ENCODE data around the gene LGALS9.
"Not testable (repeated sequence)": the region's sequence is repeated elsewhere in the genome, so short reads cannot be mapped to it uniquely, and the experiment has no call there.

LGALS9 gene

DNA sequence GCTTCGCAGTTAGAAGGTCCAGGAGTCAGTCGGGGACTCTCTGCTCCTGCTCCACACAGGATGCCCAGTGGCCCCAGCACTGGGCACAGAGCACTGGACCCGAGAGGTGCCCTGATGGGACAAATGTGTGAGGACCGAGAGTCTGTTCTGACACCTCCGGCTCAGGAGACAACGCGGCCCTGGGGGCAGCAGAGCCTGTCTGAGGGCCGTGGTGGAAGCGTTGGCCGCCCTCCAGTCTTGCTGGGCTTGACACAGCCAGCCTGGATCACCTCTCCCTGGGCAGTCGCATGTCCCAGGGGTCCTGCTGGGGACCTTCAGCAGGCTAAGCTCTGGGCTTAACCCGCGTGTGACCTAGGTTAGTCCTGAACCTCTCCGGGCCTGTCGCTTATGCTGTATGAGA lies 23.1 kb downstream of the LGALS9 start:
- no peaks in the 10 kb centered on the region for H3K4me1 ChIP-seq (ENCODE audit: control insufficient read depth, insufficient read depth, low read length, unreplicated experiment)
- no peaks in the 10 kb centered on the region for H3K79me2 ChIP-seq (ENCODE audit: control insufficient read depth, insufficient read depth, low read length, unreplicated experiment)
- H3K4me3 ChIP-seq (ENCODE audit: low read depth, low read length) = no peak overlapping the region
- H3K36me3 ChIP-seq (ENCODE audit: insufficient read depth, low read length) = no peaks in the 10 kb centered on the region
- no peak overlapping the region for H2AFZ ChIP-seq (ENCODE audit: low read length, unreplicated experiment)
- H3K27ac ChIP-seq (ENCODE audit: low read depth, low read length) = no peak overlapping the region
- H3K27me3 ChIP-seq (ENCODE audit: insufficient read depth, low read length) = peaks cover 2% of the 10 kb centered on the region; the same call in 1 of the 2 replicates

- no peaks in the 10 kb centered on the region for H3K4me1 ChIP-seq (ENCODE audit: control insufficient read depth, insufficient read depth, low read length, unreplicated experiment)
- peaks cover 2% of the 10 kb centered on the region; the same call in 1 of the 2 replicates for H3K27me3 ChIP-seq (ENCODE audit: insufficient read depth, low read length)
- no peak overlapping the region for H3K4me3 ChIP-seq (ENCODE audit: low read depth, low read length)
- no peak overlapping the region for H2AFZ ChIP-seq (ENCODE audit: low read length, unreplicated experiment)
- no peaks in the 10 kb centered on the region for H3K36me3 ChIP-seq (ENCODE audit: insufficient read depth, low read length)
- H3K27ac ChIP-seq (ENCODE audit: low read depth, low read length) = no peak overlapping the region
- no peaks in the 10 kb centered on the region for H3K79me2 ChIP-seq (ENCODE audit: control insufficient read depth, insufficient read depth, low read length, unreplicated experiment)
Measured at GRCh38 chr17:27654654-27655524, 23.9 kb downstream of the LGALS9 start.

DNA sequence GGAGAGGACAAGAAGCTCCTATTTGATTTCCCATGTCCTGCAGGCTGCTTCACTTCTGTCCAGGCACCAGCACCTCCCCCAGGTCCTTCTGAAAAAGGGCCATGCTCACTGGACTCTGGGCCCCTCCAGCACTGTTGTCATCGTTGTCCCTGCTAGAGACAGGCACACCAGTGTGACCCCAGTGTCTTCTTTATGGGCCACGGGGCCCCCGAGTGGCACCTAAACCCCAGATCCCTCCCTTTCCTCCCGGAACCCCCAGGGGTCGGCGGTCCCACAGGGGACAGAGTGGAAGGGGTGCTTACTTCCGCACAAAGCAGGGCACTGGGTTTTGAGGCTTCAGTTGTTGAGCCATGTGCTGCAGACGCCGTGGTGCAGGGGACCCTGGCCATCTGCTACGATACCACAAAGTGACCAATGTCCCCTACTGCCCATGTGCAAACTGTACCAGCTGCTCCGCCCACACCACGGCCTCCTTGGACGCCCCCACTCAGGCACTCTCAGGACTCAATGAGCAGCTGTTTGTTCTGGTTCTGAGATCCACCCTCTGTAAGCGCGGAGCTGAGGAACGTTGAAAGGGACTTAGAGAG lies 24.6 kb downstream of the LGALS9 start:
- H3K4me3 ChIP-seq (ENCODE audit: low read depth, low read length); H3K27ac ChIP-seq (ENCODE audit: low read depth, low read length); H3K36me3 ChIP-seq (ENCODE audit: insufficient read depth, low read length); H3K4me1 ChIP-seq (ENCODE audit: control insufficient read depth, insufficient read depth, low read length, unreplicated experiment); H3K79me2 ChIP-seq (ENCODE audit: control insufficient read depth, insufficient read depth, low read length, unreplicated experiment); H3K27me3 ChIP-seq (ENCODE audit: insufficient read depth, low read length); H2AFZ ChIP-seq (ENCODE audit: low read length, unreplicated experiment): not testable (repeated sequence)

GRCh38 chr17:27656620-27657019 lies 25.6 kb downstream of the LGALS9 start:
- H2AFZ ChIP-seq (ENCODE audit: low read length, unreplicated experiment); H3K4me3 ChIP-seq (ENCODE audit: low read depth, low read length); H3K27me3 ChIP-seq (ENCODE audit: insufficient read depth, low read length); H3K36me3 ChIP-seq (ENCODE audit: insufficient read depth, low read length); H3K79me2 ChIP-seq (ENCODE audit: control insufficient read depth, insufficient read depth, low read length, unreplicated experiment); H3K27ac ChIP-seq (ENCODE audit: low read depth, low read length); H3K4me1 ChIP-seq (ENCODE audit: control insufficient read depth, insufficient read depth, low read length, unreplicated experiment): not testable (repeated sequence)

DNA sequence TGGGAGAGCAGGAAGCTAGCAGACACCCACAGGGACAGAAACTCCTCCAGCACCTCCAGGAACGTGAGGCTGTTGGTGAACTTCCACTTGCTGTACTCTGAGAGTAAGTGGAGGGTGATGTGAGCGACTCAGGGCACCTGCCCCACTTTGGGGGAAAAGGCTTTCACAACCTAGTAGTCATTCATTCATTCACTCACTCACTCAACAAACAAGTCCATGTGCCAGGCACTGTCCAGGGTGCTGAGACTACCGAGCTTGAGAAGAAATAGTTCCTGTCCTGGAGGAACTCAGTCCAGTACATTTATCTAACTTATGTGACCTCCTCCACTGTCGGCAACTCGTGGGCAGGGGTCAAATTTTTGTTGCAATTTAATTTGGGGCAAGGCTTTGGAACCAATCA lies 26.6 kb downstream of the LGALS9 start:
- H3K36me3 ChIP-seq (ENCODE audit: insufficient read depth, low read length) = no peaks in the 10 kb centered on the region
- no peaks in the 10 kb centered on the region for H3K4me1 ChIP-seq (ENCODE audit: control insufficient read depth, insufficient read depth, low read length, unreplicated experiment)
- H2AFZ ChIP-seq (ENCODE audit: low read length, unreplicated experiment) = no peak overlapping the region
- no peak overlapping the region for H3K27ac ChIP-seq (ENCODE audit: low read depth, low read length)
- H3K27me3 ChIP-seq (ENCODE audit: insufficient read depth, low read length) = peaks cover 14% of the 10 kb centered on the region
- no peaks in the 10 kb centered on the region for H3K79me2 ChIP-seq (ENCODE audit: control insufficient read depth, insufficient read depth, low read length, unreplicated experiment)
- no peak overlapping the region for H3K4me3 ChIP-seq (ENCODE audit: low read depth, low read length)

GRCh38 chr17:27659683-27660082 lies 28.7 kb downstream of the LGALS9 start:
- Histone ChIP-seq H3K4me3 (ENCODE audit: low read depth, low read length) (no peak overlapping the region), H3K4me1 (ENCODE audit: control insufficient read depth, insufficient read depth, low read length, unreplicated experiment) (no peaks in the 10 kb centered on the region), H2AFZ (ENCODE audit: low read length, unreplicated experiment) (no peak overlapping the region), H3K27ac (ENCODE audit: low read depth, low read length) (no peak overlapping the region), H3K27me3 (ENCODE audit: insufficient read depth, low read length) (peaks cover 28% of the 10 kb centered on the region), H3K79me2 (ENCODE audit: control insufficient read depth, insufficient read depth, low read length, unreplicated experiment) (no peaks in the 10 kb centered on the region), H3K36me3 (ENCODE audit: insufficient read depth, low read length) (no peaks in the 10 kb centered on the region)

GRCh38 chr17:27660436-27660835 lies 29.4 kb downstream of the LGALS9 start:
- Histone ChIP-seq H3K79me2 (ENCODE audit: control insufficient read depth, insufficient read depth, low read length, unreplicated experiment) (no peaks in the 10 kb centered on the region), H2AFZ (ENCODE audit: low read length, unreplicated experiment) (no peak overlapping the region), H3K27me3 (ENCODE audit: insufficient read depth, low read length) (peaks cover 28% of the 10 kb centered on the region), H3K36me3 (ENCODE audit: insufficient read depth, low read length) (no peaks in the 10 kb centered on the region), H3K27ac (ENCODE audit: low read depth, low read length) (no peak overlapping the region), H3K4me3 (ENCODE audit: low read depth, low read length) (no peak overlapping the region), H3K4me1 (ENCODE audit: control insufficient read depth, insufficient read depth, low read length, unreplicated experiment) (no peaks in the 10 kb centered on the region)

- H3K27ac ChIP-seq (ENCODE audit: low read depth, low read length) = no peak overlapping the region
Measured at GRCh38 chr17:27663936-27664605, 33.1 kb downstream of the LGALS9 start.

GRCh38 chr17:27664606-27664965 lies 33.6 kb downstream of the LGALS9 start:
- peaks cover 33% of the 10 kb centered on the region for H3K27me3 ChIP-seq (ENCODE audit: insufficient read depth, low read length)
- H3K36me3 ChIP-seq (ENCODE audit: insufficient read depth, low read length) = no peaks in the 10 kb centered on the region
- H3K27ac ChIP-seq (ENCODE audit: low read depth, low read length) = no peak overlapping the region
- no peak overlapping the region for H3K4me3 ChIP-seq (ENCODE audit: low read depth, low read length)
- no peak overlapping the region for H2AFZ ChIP-seq (ENCODE audit: low read length, unreplicated experiment)
- H3K79me2 ChIP-seq (ENCODE audit: control insufficient read depth, insufficient read depth, low read length, unreplicated experiment) = no peaks in the 10 kb centered on the region
- no peaks in the 10 kb centered on the region for H3K4me1 ChIP-seq (ENCODE audit: control insufficient read depth, insufficient read depth, low read length, unreplicated experiment)

More at GRCh38 chr17:27663936-27664605, 33.1 kb downstream of the LGALS9 start:
- Histone ChIP-seq H3K79me2 (ENCODE audit: control insufficient read depth, insufficient read depth, low read length, unreplicated experiment) (no peaks in the 10 kb centered on the region), H3K27me3 (ENCODE audit: insufficient read depth, low read length) (peaks cover 28% of the 10 kb centered on the region), H2AFZ (ENCODE audit: low read length, unreplicated experiment) (no peak overlapping the region), H3K4me1 (ENCODE audit: control insufficient read depth, insufficient read depth, low read length, unreplicated experiment) (no peaks in the 10 kb centered on the region), H3K4me3 (ENCODE audit: low read depth, low read length) (no peak overlapping the region), H3K36me3 (ENCODE audit: insufficient read depth, low read length) (no peaks in the 10 kb centered on the region)

DNA sequence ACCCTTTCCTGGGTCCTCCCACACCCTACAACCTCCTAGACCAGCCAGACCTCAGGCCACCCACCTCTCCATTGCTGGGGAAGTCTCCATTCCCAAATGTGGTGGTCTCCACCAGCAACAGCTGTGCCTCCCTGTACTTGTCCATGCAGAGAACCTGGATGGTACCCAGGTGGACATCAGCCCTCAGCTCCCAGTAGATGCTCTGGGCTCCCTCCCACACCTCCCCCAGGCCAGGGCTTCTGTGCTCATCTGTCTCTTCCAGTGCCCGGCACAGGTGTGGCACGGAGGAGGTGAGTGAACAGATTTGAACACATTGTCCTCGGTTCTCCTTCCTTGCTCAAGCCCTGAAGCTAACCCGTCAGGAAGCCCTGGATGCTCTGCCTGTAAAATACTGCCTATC lies 34.6 kb downstream of the LGALS9 start:
- Histone ChIP-seq H2AFZ (ENCODE audit: low read length, unreplicated experiment) (no peak overlapping the region), H3K4me3 (ENCODE audit: low read depth, low read length) (no peak overlapping the region), H3K36me3 (ENCODE audit: insufficient read depth, low read length) (no peaks in the 10 kb centered on the region), H3K4me1 (ENCODE audit: control insufficient read depth, insufficient read depth, low read length, unreplicated experiment) (no peaks in the 10 kb centered on the region), H3K27me3 (ENCODE audit: insufficient read depth, low read length) (peaks cover 34% of the 10 kb centered on the region), H3K27ac (ENCODE audit: low read depth, low read length) (no peak overlapping the region), H3K79me2 (ENCODE audit: control insufficient read depth, insufficient read depth, low read length, unreplicated experiment) (no peaks in the 10 kb centered on the region)

DNA sequence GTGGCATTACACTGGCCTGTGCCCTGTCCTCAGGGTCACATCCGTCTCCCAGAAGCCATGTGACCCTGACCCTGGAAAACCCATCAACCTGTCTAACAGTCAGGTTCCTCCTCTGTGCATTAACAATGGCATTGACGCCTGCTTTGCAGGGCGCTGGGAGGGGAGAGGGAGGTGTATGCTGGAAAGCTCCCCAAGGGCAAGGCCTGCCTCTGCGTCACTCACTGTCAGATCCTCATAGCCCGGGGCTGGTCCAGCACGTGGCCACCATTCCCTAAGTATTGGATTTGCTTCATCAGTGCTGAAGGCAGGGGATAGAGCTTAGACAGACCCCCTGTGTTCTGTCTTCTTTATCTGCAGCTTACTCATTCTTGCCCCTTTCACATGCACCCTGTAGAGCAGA lies 35.3 kb downstream of the LGALS9 start:
- H3K4me1 ChIP-seq (ENCODE audit: control insufficient read depth, insufficient read depth, low read length, unreplicated experiment); H3K27ac ChIP-seq (ENCODE audit: low read depth, low read length); H3K4me3 ChIP-seq (ENCODE audit: low read depth, low read length); H2AFZ ChIP-seq (ENCODE audit: low read length, unreplicated experiment); H3K79me2 ChIP-seq (ENCODE audit: control insufficient read depth, insufficient read depth, low read length, unreplicated experiment); H3K36me3 ChIP-seq (ENCODE audit: insufficient read depth, low read length): not testable (repeated sequence)
- H3K27me3 ChIP-seq (ENCODE audit: insufficient read depth, low read length) = peaks cover 38% of the 10 kb centered on the region
